SK-N-SH treated with all-trans-retinoic acid at 6 μM for 48 hours (cell line): ENCODE data around the gene EMX2.

Source experiments
- BACH2 ChIP-seq: fragments of 250-450 bp; sonication (Bioruptor Pico); IDR thresholded peaks from 2 replicates; pipeline ENCODE4 v1.9.0; 2021; ENCODE audit warnings: mild to moderate bottlenecking, borderline replicate concordance
- ISL1 ChIP-seq: fragments of 250-450 bp; sonication (Bioruptor Pico); IDR thresholded peaks from 2 replicates; pipeline ENCODE4 v2.1.2; 2022; ENCODE audit warnings: mild to moderate bottlenecking, moderate library complexity
- TF ChIP-seq, protein P1 (sequence below): fragments of 250-450 bp; sonication (Bioruptor Pico); IDR thresholded peaks from 2 replicates; pipeline ENCODE4 v1.8.0; 2020; ENCODE audit warnings: mild to moderate bottlenecking, moderate library complexity, borderline replicate concordance

DNA sequence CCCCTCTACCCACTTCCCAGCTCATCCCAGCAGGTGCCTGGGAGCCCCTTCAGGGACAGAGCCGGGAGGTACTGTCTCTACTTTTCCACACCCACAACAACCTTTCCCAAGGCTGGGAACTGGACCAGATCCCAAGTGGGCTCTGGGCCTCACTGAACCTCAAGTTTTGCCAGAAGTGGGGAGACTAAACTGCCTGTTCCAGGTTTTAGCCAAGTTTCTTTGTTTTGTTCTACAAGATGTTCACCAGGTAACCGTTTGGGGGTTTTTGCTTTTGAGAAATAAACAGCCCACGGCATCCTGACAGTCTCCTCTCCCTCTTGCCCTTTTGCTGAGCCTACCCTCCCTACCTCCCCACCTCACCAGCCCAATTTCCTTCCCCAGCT, 10.6 kb upstream of the EMX2 start:
- TF ChIP-seq ISL1 (CRISPR knock-in tag) (no peak), BACH2 (CRISPR knock-in tag) (no peak)
- TF ChIP-seq, protein P1, sequence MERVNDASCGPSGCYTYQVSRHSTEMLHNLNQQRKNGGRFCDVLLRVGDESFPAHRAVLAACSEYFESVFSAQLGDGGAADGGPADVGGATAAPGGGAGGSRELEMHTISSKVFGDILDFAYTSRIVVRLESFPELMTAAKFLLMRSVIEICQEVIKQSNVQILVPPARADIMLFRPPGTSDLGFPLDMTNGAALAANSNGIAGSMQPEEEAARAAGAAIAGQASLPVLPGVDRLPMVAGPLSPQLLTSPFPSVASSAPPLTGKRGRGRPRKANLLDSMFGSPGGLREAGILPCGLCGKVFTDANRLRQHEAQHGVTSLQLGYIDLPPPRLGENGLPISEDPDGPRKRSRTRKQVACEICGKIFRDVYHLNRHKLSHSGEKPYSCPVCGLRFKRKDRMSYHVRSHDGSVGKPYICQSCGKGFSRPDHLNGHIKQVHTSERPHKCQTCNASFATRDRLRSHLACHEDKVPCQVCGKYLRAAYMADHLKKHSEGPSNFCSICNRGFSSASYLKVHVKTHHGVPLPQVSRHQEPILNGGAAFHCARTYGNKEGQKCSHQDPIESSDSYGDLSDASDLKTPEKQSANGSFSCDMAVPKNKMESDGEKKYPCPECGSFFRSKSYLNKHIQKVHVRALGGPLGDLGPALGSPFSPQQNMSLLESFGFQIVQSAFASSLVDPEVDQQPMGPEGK (CRISPR knock-in tag), result no peak
